Measurements from ENCODE around the gene ARHGAP15. TPM values are rescaled to one million over a fixed set of nuclear protein-coding genes. Genes with fewer than 3 reads are reported as not detected.

ARHGAP15 gene
- total RNA-seq, 2 donors from 2014 or later, result 91.4 to 103 TPM

GRCh38 chr2:143692162-143692561 lies 562.9 kb downstream of the ARHGAP15 start:
- Mint-ChIP-seq H3K27ac (no peak overlapping the region), H3K36me3 (peaks cover 9 to 18% of the 10 kb centered on the region in 2 donors), H3K9me3 (peaks cover 0 to 9% of the 10 kb centered on the region in 2 donors)
- no peak for DNase-seq (ENCODE audit: low spot score in 2 of 2)
- no peak for ATAC-seq

- Mint-ChIP-seq H3K9me3 (peaks cover 0 to 9% of the 10 kb centered on the region in 2 donors), H3K36me3 (peaks cover 9 to 18% of the 10 kb centered on the region in 2 donors), H3K27ac (no peak overlapping the region)
- ATAC-seq, result no peak
- no peak for DNase-seq (ENCODE audit: low spot score in 2 of 2)
These were observed 563.7 kb downstream of the ARHGAP15 start for GRCh38 chr2:143692967-143693366.

DNA sequence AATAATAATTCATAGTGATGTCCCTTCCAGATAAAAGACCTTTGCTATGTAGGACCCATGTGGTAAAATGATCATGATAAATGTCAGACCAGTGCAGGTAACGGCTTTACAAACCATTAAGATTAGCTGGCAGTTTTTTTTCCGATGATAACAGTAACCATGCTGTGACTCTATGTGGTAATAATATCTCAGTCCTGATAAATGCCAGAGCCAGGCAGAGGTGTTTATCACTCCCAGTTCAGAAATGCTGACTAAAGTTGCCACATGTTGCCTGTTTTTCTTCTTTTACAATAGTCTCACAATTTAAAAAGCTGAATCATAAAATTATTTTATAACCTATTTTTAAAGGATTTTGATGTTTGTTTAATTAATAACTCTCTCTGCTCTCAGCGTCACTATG lies 565.1 kb downstream of the ARHGAP15 start:
- DNase-seq (ENCODE audit: low spot score in 2 of 2) (no peak), ATAC-seq (no peak)
- Mint-ChIP-seq H3K36me3 (peaks cover 9 to 18% of the 10 kb centered on the region in 2 donors), H3K27ac (no peak overlapping the region), H3K9me3 (peaks cover 0 to 9% of the 10 kb centered on the region in 2 donors)

DNA sequence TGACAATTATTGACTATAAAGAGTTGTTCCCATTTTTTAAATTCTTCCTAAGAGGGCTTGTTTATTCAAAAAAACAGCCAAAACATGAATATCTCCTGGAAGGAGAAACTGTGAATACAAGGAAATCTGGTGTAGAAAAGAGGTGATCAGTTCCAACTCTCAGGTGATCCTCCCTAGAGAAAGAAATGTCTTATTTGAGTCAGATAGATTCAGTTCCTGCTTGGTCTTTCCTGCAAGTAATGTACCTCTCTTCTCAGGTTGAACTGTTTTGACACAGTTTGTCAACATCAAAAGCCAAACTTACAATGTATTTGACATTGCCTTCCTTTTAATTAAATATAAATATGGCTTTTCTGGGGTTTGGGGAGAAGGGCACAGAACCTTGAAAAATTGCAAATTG lies 567.4 kb downstream of the ARHGAP15 start:
- no peak for ATAC-seq
- Mint-ChIP-seq H3K36me3 (peaks cover 4 to 24% of the 10 kb centered on the region in 2 donors), H3K27ac (no peak overlapping the region), H3K9me3 (peaks cover 0 to 4% of the 10 kb centered on the region in 2 donors)
- DNase-seq (ENCODE audit: low spot score in 2 of 2), result no peak

GRCh38 chr2:143697744-143698143 lies 568.5 kb downstream of the ARHGAP15 start:
- Mint-ChIP-seq H3K27ac (peak overlapping the region in 1 of 2 donors; percentile 62), H3K9me3 (peaks cover 0 to 2% of the 10 kb centered on the region in 2 donors), H3K36me3 (peaks cover 3 to 27% of the 10 kb centered on the region in 2 donors)

DNA sequence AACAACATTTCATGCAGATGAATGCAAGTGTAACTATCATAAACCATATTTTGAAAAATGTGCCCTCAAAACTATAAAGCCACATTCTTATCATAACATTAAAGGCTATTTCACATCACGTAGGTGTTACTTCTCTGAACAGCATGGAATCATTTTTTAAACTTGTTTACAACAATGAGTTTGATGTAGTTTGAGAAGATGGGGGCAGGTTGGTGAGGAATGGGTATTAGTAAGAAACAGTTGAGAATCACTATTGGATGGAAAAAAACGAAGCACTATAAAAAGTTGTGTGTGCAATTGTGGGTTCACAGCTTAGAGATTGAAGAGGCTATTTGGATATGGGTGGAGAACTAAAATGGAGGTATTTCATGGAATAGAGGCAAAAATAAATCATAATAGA lies 569.1 kb downstream of the ARHGAP15 start:
- H3K36me3 Mint-ChIP-seq, result peaks cover 9 to 33% of the 10 kb centered on the region in 2 donors
- ATAC-seq (peak in 1 of 2 donors; percentile 66), DNase-seq (ENCODE audit: low spot score in 2 of 2) (no peak)
- peak overlapping the region in 1 of 2 donors; percentile 62 for H3K27ac Mint-ChIP-seq
- peaks cover 0 to 4% of the 10 kb centered on the region in 2 donors for H3K9me3 Mint-ChIP-seq

More at GRCh38 chr2:143697744-143698143, 568.5 kb downstream of the ARHGAP15 start:
- ATAC-seq (no peak), DNase-seq (ENCODE audit: low spot score in 2 of 2) (no peak)

DNA sequence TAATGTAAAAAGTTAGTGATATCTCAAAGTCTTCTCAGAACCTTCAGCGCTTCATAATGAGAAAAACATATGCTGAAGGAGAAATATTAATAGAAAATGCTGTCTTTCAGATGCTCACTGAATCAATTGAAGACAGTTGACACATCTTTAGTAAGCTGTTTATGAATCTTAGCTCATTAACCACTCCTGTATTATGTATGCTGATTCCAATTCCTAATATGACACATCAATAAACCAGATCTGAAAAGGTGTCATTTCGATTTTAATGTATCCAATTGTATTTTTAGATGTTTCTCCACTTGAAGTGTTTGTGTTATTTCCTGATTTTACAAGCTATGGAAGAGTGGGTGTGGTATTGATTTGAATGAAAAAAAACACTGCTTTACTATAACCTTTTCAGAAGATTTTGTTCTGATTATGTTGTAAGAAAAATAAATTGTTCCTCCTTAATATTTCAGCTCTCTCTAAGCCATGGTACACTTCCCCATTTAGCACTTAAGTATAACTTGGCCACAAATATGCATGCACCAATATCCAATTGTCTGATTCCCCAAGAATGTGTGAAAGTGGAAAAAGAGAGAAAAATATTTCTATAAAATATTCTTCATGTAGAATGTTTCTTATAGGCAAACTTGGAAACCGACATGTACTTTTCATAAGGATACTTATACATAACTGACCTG lies 569.8 kb downstream of the ARHGAP15 start:
- Mint-ChIP-seq H3K36me3 (peaks cover 16 to 39% of the 10 kb centered on the region in 2 donors), H3K9me3 (peaks cover 0 to 4% of the 10 kb centered on the region in 2 donors), H3K27ac (peak overlapping the region in 1 of 2 donors; percentile 62)
- DNase-seq (ENCODE audit: low spot score in 2 of 2) (no peak), ATAC-seq (peak; percentile 28 to 92)

DNA sequence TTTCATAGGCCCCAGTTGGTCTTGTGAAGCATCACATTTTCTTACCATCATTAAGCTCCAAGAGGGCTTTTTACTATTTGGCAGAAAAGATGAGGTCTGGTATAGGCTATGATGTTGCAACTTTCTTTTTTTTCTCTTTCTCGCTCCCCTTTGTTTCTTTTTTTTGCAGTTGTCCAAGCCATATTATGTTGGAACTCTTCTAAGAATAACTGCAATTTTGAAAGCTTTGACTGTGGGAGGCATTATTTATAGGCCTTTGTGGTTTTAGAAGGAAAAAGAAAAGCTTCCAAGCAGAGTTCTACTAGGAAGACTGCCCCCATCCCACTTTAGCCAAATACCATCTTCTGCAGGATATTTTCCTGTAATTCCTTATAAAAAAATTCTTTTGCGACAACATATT lies 571.6 kb downstream of the ARHGAP15 start:
- ATAC-seq, result no peak
- H3K27ac Mint-ChIP-seq, result no peak overlapping the region
- peaks cover 24 to 51% of the 10 kb centered on the region in 2 donors for H3K36me3 Mint-ChIP-seq

DNA sequence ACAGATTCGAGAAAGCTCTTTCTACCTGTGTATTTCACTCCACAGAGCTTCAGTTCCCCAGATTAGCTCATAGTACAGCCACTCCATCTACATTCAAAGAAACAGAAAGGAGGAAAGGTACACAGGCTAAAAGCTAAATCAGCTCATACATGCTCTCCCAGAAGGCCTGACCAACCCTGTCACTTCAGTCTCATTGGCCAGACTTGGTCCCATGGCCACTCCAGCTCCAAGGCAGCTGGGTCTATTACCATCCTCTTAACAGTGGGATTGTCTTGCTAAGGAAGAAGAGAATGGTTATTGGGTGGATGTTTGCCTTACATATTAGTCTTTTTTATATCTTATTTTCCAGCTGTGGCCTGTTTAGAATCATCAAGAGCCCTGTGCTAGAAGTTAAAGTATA lies 572.6 kb downstream of the ARHGAP15 start:
- H3K9me3 Mint-ChIP-seq, result peaks cover 0 to 5% of the 10 kb centered on the region in 2 donors
- ATAC-seq, result no peak
- peaks cover 27 to 52% of the 10 kb centered on the region in 2 donors for H3K36me3 Mint-ChIP-seq
- H3K27ac Mint-ChIP-seq, result no peak overlapping the region
- DNase-seq (ENCODE audit: low spot score in 2 of 2), result no peak

More for the DNA sequence above, 571.6 kb downstream of the ARHGAP15 start:
- DNase-seq (ENCODE audit: low spot score in 2 of 2), result no peak
- H3K9me3 Mint-ChIP-seq, result peaks cover 0 to 4% of the 10 kb centered on the region in 2 donors

- H3K27ac Mint-ChIP-seq, result no peak overlapping the region
- no peak for ATAC-seq
- peaks cover 0 to 13% of the 10 kb centered on the region in 2 donors for H3K9me3 Mint-ChIP-seq
- peaks cover 37 to 63% of the 10 kb centered on the region in 2 donors for H3K36me3 Mint-ChIP-seq
- no peak for DNase-seq (ENCODE audit: low spot score in 2 of 2)
These were observed 573.7 kb downstream of the ARHGAP15 start for GRCh38 chr2:143702931-143703330.

DNA sequence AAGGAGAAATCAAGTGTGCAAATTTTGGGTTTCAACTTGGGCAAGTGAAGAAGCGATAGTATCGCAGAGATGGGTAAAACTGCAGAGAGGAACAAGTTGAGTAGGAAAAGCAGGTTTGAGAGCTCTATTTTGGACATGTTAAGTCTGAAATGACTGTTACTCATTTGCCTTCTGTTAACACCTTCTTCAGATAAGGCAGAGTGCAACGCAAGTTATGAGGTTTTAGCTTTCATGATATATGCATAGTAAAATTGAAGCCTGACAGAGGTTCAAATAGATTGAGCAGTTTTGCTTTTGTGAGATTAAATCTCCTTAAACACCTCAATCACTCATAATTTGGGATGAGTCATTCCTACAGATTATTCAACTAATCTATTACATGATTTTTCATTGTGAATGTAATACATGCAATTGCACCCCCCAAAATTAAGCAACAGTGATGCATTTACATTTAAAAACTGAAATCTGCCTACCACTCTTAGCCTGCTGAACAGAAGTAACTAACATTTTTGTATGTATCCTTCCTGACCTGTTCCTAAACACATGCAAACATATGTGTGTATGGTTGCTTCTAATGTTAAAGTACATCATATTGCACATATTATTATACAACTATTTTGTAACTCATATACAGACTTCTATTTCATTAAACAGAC lies 575.4 kb downstream of the ARHGAP15 start:
- Mint-ChIP-seq H3K36me3 (peaks cover 42 to 71% of the 10 kb centered on the region in 2 donors), H3K9me3 (peaks cover 0 to 14% of the 10 kb centered on the region in 2 donors), H3K27ac (peak overlapping the region in 1 of 2 donors; percentile 63)
- ATAC-seq (peak; percentile 84 to 95), DNase-seq (ENCODE audit: low spot score in 2 of 2) (peak in 1 of 2 donors; percentile 20)

DNA sequence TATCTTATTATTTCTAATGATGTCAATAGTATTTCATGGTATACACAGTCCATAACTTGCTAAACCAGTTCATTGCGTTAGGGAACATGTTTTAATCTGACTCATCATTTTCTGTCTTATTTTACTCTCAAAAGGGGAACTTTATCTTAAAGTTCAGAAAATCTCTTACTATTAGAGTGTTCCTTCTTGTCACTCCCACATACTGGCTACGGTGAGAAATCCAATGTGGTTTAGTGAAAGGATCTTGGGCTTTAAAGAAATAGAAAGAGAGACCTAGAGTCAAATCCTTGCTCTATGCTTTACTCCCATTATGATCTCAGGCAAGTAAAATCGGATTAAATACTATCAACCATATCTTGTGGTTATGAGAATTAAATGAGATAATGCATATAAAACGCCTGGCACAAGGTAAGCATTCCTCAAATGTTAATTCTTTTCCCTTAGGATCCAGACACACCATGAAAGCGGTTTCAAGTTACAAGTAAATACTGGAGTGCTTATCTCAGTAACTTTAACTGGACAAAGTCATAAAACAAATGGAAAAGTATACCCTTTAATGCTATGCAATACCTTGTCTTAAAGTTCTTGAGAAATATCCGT lies 576.0 kb downstream of the ARHGAP15 start:
- peak overlapping the region in 1 of 2 donors; percentile 6 for H3K27ac Mint-ChIP-seq
- peaks cover 47 to 74% of the 10 kb centered on the region in 2 donors for H3K36me3 Mint-ChIP-seq

GRCh38 chr2:143706354-143706753 lies 577.1 kb downstream of the ARHGAP15 start:
- Mint-ChIP-seq H3K27ac (no peak overlapping the region), H3K9me3 (peaks cover 11 to 25% of the 10 kb centered on the region in 2 donors), H3K36me3 (peaks cover 59 to 78% of the 10 kb centered on the region in 2 donors)
- ATAC-seq, result no peak
- DNase-seq (ENCODE audit: low spot score in 2 of 2), result no peak

More for the DNA sequence above, 576.0 kb downstream of the ARHGAP15 start:
- peaks cover 6 to 20% of the 10 kb centered on the region in 2 donors for H3K9me3 Mint-ChIP-seq
- DNase-seq (ENCODE audit: low spot score in 2 of 2), result no peak
- peak in 1 of 2 donors; percentile 14 for ATAC-seq

DNA sequence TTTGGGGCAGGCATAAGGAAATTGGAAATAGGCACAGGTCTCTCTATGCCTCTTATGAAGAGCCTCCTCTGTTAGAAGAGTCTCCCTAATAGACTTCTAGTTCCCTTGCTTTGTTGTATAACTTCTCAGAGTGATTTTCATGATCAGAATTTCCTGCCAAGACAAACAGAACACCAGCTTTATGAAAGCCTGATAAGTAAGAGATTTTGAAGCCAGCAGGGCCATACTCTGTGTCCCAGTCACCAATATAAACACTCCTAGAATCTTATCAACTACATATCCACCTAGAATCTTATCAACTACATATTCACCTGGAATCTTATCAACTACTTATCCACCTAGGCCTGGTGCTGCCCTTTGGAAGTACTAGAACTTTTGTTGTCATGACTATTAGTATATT lies 579.5 kb downstream of the ARHGAP15 start:
- Mint-ChIP-seq H3K27ac (no peak overlapping the region), H3K36me3 (peaks cover 67 to 80% of the 10 kb centered on the region in 2 donors), H3K9me3 (peaks cover 25 to 38% of the 10 kb centered on the region in 2 donors)
- ATAC-seq (no peak), DNase-seq (ENCODE audit: low spot score in 2 of 2) (no peak)

DNA sequence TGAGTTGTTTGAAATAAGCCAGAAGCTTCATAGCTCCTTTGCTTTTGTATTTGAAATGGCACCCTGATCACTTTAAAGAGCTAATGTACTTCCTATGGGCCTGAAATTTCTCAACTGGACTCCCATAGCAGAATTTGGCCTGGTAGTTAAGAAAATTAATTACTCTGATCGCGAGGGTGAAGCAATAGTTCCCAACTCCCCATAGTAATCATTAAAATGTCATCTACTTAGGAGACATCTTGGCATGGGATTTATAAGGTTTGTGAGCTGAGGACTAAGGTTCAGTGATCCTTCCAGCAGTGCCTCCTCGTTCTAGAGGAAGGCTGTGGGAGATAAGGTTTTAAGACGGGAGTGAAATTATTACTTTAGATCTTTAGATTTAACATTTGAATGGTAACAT lies 581.0 kb downstream of the ARHGAP15 start:
- peaks cover 25 to 44% of the 10 kb centered on the region in 2 donors for H3K9me3 Mint-ChIP-seq
- H3K27ac Mint-ChIP-seq, result no peak overlapping the region
- ATAC-seq, result no peak
- H3K36me3 Mint-ChIP-seq, result peaks cover 60 to 76% of the 10 kb centered on the region in 2 donors
- DNase-seq (ENCODE audit: low spot score in 2 of 2), result no peak

DNA sequence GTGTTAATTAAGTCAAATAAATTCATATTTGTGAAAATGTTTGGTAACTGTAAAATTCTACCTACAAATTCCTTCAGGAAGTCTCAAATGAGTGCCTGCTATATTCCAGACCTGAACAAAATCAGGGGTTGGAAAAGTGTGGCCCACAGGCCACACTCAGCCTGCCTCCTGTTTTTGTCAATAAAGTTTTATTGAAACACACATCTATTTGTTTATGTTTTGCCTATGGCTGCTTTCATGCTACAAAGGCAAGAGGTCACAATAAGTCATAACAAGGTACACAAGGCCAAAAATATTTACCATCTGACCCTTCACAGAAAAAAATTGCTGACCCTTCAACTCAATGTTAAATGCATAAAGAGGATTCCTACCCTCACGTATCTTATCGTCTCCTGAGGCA lies 581.7 kb downstream of the ARHGAP15 start:
- DNase-seq (ENCODE audit: low spot score in 2 of 2), result no peak
- H3K36me3 Mint-ChIP-seq, result peaks cover 55 to 70% of the 10 kb centered on the region in 2 donors
- H3K27ac Mint-ChIP-seq, result no peak overlapping the region
- peaks cover 25 to 44% of the 10 kb centered on the region in 2 donors for H3K9me3 Mint-ChIP-seq
- no peak for ATAC-seq

DNA sequence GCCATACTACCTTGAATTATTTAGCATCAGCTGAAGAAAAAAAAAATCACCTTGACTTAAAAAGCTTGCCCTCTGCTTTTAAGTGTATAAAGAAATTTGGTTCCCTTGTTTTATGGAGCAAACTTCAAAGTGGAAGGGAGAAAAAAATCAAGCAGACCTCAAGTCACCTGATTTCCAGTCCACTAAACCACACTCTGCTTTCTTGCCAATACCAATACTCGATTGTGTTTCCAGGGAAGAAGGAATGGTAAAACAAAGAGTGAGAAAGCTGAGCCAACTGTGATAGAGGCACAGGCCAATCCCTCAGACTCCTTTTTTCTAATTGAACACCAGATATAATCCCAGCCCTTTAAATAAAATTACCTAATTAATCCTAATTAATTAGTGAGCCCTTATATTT lies 587.3 kb downstream of the ARHGAP15 start:
- DNase-seq (ENCODE audit: low spot score in 2 of 2), result no peak
- peaks cover 18 to 45% of the 10 kb centered on the region in 2 donors for H3K36me3 Mint-ChIP-seq
- H3K27ac Mint-ChIP-seq, result peak overlapping the region in 1 of 2 donors; percentile 25
- H3K9me3 Mint-ChIP-seq, result peaks cover 12 to 29% of the 10 kb centered on the region in 2 donors
- no peak for ATAC-seq

Data from activated naive CD4-positive, alpha-beta T cell treated with anti-CD3 and anti-CD28 coated beads, Interleukin-2, amount 50 U/mL, for 72 hours (primary cell).